Natural killer cell (primary cell): ENCODE measurements around the gene SPG11. TPM values are rescaled to one million over a fixed set of nuclear protein-coding genes. Genes with fewer than 3 reads are reported as not detected.

ENCODE experiments used
- ATAC-seq, 3 donors: fragments of 150-1000 bp in 2 of 3; fragments of 200-7000 bp in 1 of 3; cut with Tn5 transposase; 1 replicate in 1 of 3; 2 replicates in 2 of 3; pipeline ENCODE4 v1.10.0; 2021; ENCODE audit warnings: mild to moderate bottlenecking in 2 of 3, moderate library complexity in 2 of 3
- DNase-seq, 2 donors: peaks; one replicate each; pipeline versions ENCODE4 v3.0.0 to v3.0.0-alpha.2; 2013 to 2021; ENCODE audit warnings: mixed read lengths in 1 of 2
- H3K27ac ChIP-seq: one replicate; pipeline ENCODE4 v1.5.1; 2013; ENCODE audit warnings: mild to moderate bottlenecking, low read length
- H3K27me3 ChIP-seq: one replicate; pipeline ENCODE4 v1.6.1; 2013; ENCODE audit warnings: low read length; ENCODE audit not compliant: control insufficient read depth, insufficient read depth
- H3K36me3 ChIP-seq: one replicate; pipeline ENCODE4 v1.6.1; 2013; ENCODE audit warnings: low read length; ENCODE audit not compliant: control insufficient read depth, insufficient read depth
- H3K4me1 ChIP-seq: one replicate; pipeline ENCODE4 v1.6.1; 2013; ENCODE audit warnings: low read length; ENCODE audit not compliant: control insufficient read depth, insufficient read depth
- H3K4me3 ChIP-seq: one replicate; pipeline ENCODE4 v1.5.1; 2013; ENCODE audit warnings: low read length
- H3K9me3 ChIP-seq: one replicate; pipeline ENCODE4 v1.6.1; 2013; ENCODE audit warnings: low read length; ENCODE audit not compliant: control insufficient read depth, insufficient read depth
- H3K27ac Mint-ChIP-seq, 2 donors: one replicate each; pipeline ENCODE4 v1.8.0; 2022; ENCODE audit warnings: mild to moderate bottlenecking in 2 of 2, mixed read lengths in 2 of 2, moderate library complexity in 1 of 2
- H3K27me3 Mint-ChIP-seq, 2 donors: one replicate each; pipeline ENCODE4 v1.8.0; 2022; ENCODE audit warnings: low read depth in 2 of 2, mixed read lengths in 2 of 2
- H3K36me3 Mint-ChIP-seq: one replicate; pipeline ENCODE4 v1.8.0; 2022; ENCODE audit warnings: mixed read lengths
- H3K4me1 Mint-ChIP-seq, 2 donors: one replicate each; pipeline ENCODE4 v1.8.0; 2022; ENCODE audit warnings: mixed read lengths in 2 of 2
- H3K4me3 Mint-ChIP-seq: one replicate; pipeline ENCODE4 v1.8.0; 2022; ENCODE audit warnings: mild to moderate bottlenecking, moderate library complexity, mixed read lengths
- H3K9me3 Mint-ChIP-seq, 2 donors: one replicate each; pipeline ENCODE4 v1.8.0; 2022; ENCODE audit warnings: mixed read lengths in 2 of 2
- WGBS: methylation state at CpG from one replicate; pipeline ENCODE4 v1.1.7; 2013; ENCODE audit warnings: missing lambda C conversion rate; ENCODE audit not compliant: insufficient coverage; 5-methylcytosine and 5-hydroxymethylcytosine counted together
- intact Hi-C: fragments of 100-400 bp; cut with micrococcal nuclease; formaldehyde crosslinking; loops from one replicate; pipeline ENCODE4 v1.14.2; 2022
- total RNA-seq, 4 donors: library from RNA; stranded (reverse); fragments of 120-200 nt in 1 of 4; gene quantifications; one replicate each; pipeline versions ENCODE4 v1.2.3 to v1.2.4, GENCODE V29; 2013 to 2022
- TF ChIP-seq, protein P1 (sequence below): fragments of 200-600 bp; IDR thresholded peaks from one replicate; pipeline ENCODE4 v1.8.0; 2022; ENCODE audit warnings: antibody characterized with exemption

The SPG11 gene
- total RNA-seq, 3 donors from 2014 or later (not counting 1 experiment from before 2014, with no cell fraction given), result 123 to 154 (median 153) TPM

DNA sequence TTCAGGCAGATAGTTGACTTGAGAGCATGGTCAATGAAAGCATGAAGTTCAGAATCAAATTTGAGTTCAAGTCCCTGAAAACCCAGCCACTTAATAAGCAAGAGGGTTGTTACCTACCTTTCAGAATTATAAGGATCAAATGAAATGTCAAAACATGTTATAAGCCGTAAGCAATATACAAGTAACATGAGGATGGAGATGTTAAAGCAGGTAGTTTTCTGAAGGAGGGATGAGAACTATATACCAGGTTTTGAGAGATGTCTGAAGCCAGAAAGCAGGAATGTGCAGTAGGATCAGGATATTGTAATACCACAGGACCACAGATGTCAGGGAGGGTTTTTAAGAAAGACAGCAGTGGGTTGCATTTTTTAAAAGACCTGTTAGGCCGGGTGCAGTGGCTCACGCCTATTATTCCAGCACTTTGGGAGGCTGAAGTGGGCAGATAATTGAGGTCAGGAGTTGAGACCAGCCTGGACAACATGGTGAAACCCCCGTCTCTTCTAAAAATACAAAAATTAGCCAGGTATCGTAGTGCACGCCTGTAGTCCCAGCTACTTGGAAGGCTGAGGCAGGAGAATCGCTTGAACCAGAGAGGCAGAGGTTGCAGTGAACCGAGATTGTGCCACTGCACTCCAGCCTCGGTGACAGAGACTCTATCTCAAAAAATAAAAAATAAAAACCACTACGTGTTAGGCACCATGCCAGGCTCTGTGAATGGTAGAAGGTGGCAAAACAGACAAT is 133.4 kb downstream of the SPG11 start:
- H3K9me3 Mint-ChIP-seq, result no peaks in the 10 kb centered on the region
- peaks cover under 1% of the 10 kb centered on the region for H3K4me1 ChIP-seq
- H3K36me3 ChIP-seq, result peaks cover 11% of the 10 kb centered on the region
- no peak overlapping the region for H3K4me3 Mint-ChIP-seq
- 98% methylated on average over 7 of the region's 10 CpGs for WGBS
- intact Hi-C loops, result no loop called here
- no peaks in the 10 kb centered on the region for H3K36me3 Mint-ChIP-seq
- H3K9me3 ChIP-seq, result no peaks in the 10 kb centered on the region
- H3K4me3 ChIP-seq, result no peak overlapping the region
- TF ChIP-seq, protein P1, sequence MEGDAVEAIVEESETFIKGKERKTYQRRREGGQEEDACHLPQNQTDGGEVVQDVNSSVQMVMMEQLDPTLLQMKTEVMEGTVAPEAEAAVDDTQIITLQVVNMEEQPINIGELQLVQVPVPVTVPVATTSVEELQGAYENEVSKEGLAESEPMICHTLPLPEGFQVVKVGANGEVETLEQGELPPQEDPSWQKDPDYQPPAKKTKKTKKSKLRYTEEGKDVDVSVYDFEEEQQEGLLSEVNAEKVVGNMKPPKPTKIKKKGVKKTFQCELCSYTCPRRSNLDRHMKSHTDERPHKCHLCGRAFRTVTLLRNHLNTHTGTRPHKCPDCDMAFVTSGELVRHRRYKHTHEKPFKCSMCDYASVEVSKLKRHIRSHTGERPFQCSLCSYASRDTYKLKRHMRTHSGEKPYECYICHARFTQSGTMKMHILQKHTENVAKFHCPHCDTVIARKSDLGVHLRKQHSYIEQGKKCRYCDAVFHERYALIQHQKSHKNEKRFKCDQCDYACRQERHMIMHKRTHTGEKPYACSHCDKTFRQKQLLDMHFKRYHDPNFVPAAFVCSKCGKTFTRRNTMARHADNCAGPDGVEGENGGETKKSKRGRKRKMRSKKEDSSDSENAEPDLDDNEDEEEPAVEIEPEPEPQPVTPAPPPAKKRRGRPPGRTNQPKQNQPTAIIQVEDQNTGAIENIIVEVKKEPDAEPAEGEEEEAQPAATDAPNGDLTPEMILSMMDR, result no peak
- ATAC-seq (no peak), DNase-seq (no peak)
- H3K27ac Mint-ChIP-seq, result peak overlapping the region in 1 of 2 donors; percentile 83
- no peak overlapping the region for H3K27ac ChIP-seq
- H3K4me1 Mint-ChIP-seq, result peaks cover 1 to 6% of the 10 kb centered on the region in 2 donors
- no peaks in the 10 kb centered on the region for H3K27me3 Mint-ChIP-seq
- no peaks in the 10 kb centered on the region for H3K27me3 ChIP-seq

DNA sequence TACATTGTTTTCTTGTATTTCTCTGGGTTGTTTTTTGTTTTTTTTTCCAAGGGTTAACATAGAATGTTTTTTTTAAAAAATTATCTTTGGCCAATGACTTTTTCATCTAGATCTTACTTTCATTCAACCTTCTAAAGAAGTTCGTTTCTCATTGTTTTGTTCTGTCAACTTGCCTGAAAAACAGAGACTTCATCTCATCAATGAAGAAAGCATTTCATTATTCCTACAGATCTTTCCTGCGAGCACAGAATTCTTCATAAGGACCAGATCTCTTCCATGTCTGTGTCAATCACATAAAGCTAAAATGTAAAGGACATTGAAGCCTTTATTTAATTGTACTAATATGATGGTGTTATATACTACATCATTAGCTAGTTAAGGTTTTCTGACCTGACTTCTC is 136.2 kb downstream of the SPG11 start:
- Mint-ChIP-seq H3K4me1 (peaks cover 0 to 4% of the 10 kb centered on the region in 2 donors), H3K9me3 (no peaks in the 10 kb centered on the region), H3K27ac (peak overlapping the region; percentile 6 to 53), H3K27me3 (no peaks in the 10 kb centered on the region), H3K36me3 (no peaks in the 10 kb centered on the region), H3K4me3 (no peak overlapping the region)
- Histone ChIP-seq H3K27me3 (no peaks in the 10 kb centered on the region), H3K27ac (no peak overlapping the region), H3K4me1 (no peaks in the 10 kb centered on the region), H3K36me3 (peaks cover 27% of the 10 kb centered on the region), H3K9me3 (no peaks in the 10 kb centered on the region), H3K4me3 (no peak overlapping the region)
- DNase-seq (no peak), ATAC-seq (no peak)
- intact Hi-C loops, result no loop called here
- 92% methylated on average over 1 of the region's 2 CpGs for WGBS
- TF ChIP-seq, protein P1, result no peak

DNA sequence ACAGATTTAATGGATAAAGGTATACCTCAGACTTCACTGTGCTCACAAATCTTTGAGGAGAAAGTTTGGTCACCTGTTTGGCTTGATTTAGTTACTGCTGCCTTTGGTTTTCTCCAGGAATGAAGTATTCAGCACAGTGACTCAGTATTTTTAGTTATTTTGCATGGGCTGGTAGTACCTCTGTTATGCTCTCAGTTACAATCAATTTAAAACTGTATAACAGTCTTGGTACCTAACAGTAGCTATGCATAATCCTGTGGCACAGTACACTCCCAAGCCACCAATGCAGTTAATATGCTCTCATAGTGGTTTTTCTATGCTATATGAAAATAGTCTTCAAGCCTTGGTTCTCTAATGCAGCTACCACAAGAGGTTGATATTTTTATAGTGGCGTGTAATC is 138.4 kb downstream of the SPG11 start:
- peak overlapping the region in 1 of 2 donors; percentile 48 for H3K27ac Mint-ChIP-seq
- intact Hi-C loops, result no loop called here
- Histone ChIP-seq H3K4me3 (no peak overlapping the region), H3K27me3 (no peaks in the 10 kb centered on the region), H3K36me3 (peaks cover 33% of the 10 kb centered on the region), H3K9me3 (no peaks in the 10 kb centered on the region), H3K27ac (no peak overlapping the region), H3K4me1 (no peaks in the 10 kb centered on the region)
- TF ChIP-seq, protein P1, result no peak
- H3K4me1 Mint-ChIP-seq, result peaks cover 0 to 4% of the 10 kb centered on the region in 2 donors
- no peaks in the 10 kb centered on the region for H3K36me3 Mint-ChIP-seq
- no peaks in the 10 kb centered on the region for H3K9me3 Mint-ChIP-seq
- no peaks in the 10 kb centered on the region for H3K27me3 Mint-ChIP-seq
- no peak overlapping the region for H3K4me3 Mint-ChIP-seq
- 100% methylated on average over 1 of the region's 1 CpG for WGBS
- no peak for DNase-seq
- ATAC-seq, result no peak

DNA sequence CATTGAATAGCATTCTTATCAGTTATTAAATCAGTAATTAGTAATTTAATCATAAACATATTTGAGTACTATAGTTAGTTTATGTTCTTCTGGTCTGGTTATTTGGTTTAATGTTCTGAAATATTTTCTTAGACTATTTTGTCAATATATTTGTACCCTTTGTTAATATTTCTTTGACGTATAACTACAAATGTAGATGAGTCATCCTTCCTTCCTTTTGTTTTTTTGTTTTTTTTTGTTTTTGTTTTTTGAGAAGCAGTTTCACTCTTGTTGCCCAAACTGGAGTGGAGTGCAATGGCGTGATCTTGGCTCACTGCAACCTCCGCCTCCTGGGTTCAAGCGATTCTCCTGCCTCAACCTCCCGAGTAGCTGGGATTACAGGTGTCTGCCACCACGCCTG is 143.9 kb downstream of the SPG11 start:
- H3K27ac ChIP-seq, result no peak overlapping the region
- H3K27me3 ChIP-seq, result no peaks in the 10 kb centered on the region
- Mint-ChIP-seq H3K27ac (peak overlapping the region in 1 of 2 donors; percentile 19), H3K9me3 (no peaks in the 10 kb centered on the region), H3K4me3 (no peak overlapping the region), H3K36me3 (no peaks in the 10 kb centered on the region), H3K4me1 (no peaks in the 10 kb centered on the region), H3K27me3 (no peaks in the 10 kb centered on the region)
- H3K4me3 ChIP-seq, result no peak overlapping the region
- H3K36me3 ChIP-seq, result peaks cover 40% of the 10 kb centered on the region
- no peaks in the 10 kb centered on the region for H3K9me3 ChIP-seq
- 98% methylated on average over 5 of the region's 6 CpGs for WGBS
- TF ChIP-seq, protein P1, result no peak
- intact Hi-C loops, result no loop called here
- H3K4me1 ChIP-seq, result no peaks in the 10 kb centered on the region
- DNase-seq, result no peak
- no peak for ATAC-seq
